LNCaP clone FGC (cell line): ENCODE data around the gene SLC19A2.

Experiments used
- DNase-seq: peaks from one replicate; pipeline ENCODE4 v3.0.0-alpha.2; 2011; ENCODE audit warnings: low read depth
- H3K4me3 ChIP-seq: 2 replicates; pipeline ENCODE4 v1.5.1; 2011; ENCODE audit warnings: mild to moderate bottlenecking, low read depth, low read length, control low read depth
- TF ChIP-seq, protein P1 (sequence below): IDR thresholded peaks from 2 replicates; pipeline ENCODE4 v1.5.1; 2012; ENCODE audit warnings: mild to moderate bottlenecking; ENCODE audit not compliant: control insufficient read depth, insufficient read depth; ENCODE audit errors: extremely low read depth

The SLC19A2 gene

DNA sequence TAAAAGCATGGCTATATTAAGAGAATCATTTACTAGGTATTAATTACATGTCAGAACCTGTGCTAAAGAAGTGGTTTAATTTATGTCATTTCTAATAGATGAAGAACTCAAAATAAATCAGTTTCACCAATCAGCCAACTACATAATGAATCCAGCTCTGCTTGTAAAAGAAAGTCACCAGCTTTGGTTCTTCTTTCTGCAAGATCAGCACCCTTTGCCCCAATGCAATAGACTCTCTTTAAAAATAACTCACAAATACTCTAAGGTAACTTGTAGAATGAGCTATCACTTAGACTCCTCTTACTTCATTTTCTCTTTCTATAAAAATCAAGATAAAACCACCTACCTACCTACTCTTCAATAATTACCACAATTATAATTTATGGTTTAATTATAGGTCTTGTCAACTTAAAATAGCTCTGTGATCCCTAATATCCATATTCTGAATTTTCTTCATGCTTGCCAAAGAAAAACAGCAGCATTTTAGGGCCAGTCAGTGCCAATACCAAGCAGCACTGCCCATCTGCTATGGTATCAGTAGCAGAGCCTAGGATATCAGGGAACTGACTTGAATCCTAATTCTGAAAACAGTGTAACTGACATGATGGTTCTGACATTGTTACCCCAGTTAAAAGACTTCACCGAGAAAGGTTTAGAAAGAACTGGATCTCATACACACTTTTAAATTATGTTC is 11.3 kb downstream of the SLC19A2 start:
- no peak for DNase-seq
- TF ChIP-seq, protein P1, sequence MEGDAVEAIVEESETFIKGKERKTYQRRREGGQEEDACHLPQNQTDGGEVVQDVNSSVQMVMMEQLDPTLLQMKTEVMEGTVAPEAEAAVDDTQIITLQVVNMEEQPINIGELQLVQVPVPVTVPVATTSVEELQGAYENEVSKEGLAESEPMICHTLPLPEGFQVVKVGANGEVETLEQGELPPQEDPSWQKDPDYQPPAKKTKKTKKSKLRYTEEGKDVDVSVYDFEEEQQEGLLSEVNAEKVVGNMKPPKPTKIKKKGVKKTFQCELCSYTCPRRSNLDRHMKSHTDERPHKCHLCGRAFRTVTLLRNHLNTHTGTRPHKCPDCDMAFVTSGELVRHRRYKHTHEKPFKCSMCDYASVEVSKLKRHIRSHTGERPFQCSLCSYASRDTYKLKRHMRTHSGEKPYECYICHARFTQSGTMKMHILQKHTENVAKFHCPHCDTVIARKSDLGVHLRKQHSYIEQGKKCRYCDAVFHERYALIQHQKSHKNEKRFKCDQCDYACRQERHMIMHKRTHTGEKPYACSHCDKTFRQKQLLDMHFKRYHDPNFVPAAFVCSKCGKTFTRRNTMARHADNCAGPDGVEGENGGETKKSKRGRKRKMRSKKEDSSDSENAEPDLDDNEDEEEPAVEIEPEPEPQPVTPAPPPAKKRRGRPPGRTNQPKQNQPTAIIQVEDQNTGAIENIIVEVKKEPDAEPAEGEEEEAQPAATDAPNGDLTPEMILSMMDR, result no peak
- H3K4me3 ChIP-seq, result no peak overlapping the region

DNA sequence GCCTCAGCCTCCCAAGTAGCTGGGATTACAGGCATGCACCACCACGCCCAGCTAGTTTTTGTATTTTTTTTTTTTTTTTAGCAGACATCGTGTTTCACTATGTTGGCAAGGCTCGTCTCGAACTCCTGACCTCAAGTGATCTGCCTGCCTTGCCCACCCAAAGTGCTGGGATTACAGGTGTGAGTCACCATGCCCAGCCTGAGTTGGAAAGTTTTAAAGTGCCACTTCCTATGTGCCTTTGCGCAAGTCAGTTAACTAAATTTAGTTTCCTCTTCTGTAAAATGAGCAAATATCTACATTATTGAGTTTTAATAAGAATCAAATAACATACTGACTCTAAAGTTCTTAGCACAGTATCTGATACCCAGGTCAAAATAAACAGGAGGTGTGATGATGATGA is 12.4 kb downstream of the SLC19A2 start:
- DNase-seq, result no peak
- TF ChIP-seq, protein P1, result no peak
- no peak overlapping the region for H3K4me3 ChIP-seq

DNA sequence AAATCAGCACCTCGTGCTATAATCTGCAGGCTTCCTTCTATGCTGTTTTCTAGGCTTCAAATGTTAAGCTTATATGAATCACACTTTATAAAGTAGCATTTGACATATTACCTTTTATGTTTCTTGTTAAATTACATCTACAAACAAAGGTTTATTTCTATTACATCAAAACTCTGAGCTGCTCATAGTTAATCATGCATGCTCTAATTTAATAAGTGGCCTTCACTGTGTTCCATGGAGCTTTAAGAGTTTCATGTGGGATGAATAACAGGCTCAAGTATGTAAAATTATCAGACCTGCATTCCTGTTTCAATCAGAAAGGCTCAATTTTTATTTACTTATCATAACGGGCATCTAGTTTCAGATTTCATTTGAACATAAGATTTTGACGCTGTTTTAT is 13.0 kb downstream of the SLC19A2 start:
- no peak for DNase-seq
- no peak overlapping the region for H3K4me3 ChIP-seq
- TF ChIP-seq, protein P1, result no peak

DNA sequence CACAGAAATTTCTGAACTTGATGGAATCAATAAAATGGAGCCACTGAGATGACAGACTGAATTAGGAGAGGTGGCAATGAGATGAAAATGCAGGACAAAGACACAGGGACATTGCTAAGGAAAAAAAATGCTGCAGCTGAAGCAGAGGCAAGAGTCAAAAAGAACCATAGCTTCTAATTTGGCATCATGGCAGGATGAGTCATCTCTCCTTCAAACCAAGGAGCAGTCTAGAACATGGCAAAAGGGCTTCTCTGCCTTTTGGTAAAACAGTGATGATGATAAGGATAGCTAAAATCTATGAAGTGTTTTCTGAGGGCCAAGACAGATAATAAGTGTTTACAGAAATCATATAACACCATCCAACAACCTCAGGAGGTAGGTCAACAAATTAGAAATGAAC is 16.8 kb downstream of the SLC19A2 start:
- no peak for DNase-seq
- no peak overlapping the region for H3K4me3 ChIP-seq
- TF ChIP-seq, protein P1, result no peak

DNA sequence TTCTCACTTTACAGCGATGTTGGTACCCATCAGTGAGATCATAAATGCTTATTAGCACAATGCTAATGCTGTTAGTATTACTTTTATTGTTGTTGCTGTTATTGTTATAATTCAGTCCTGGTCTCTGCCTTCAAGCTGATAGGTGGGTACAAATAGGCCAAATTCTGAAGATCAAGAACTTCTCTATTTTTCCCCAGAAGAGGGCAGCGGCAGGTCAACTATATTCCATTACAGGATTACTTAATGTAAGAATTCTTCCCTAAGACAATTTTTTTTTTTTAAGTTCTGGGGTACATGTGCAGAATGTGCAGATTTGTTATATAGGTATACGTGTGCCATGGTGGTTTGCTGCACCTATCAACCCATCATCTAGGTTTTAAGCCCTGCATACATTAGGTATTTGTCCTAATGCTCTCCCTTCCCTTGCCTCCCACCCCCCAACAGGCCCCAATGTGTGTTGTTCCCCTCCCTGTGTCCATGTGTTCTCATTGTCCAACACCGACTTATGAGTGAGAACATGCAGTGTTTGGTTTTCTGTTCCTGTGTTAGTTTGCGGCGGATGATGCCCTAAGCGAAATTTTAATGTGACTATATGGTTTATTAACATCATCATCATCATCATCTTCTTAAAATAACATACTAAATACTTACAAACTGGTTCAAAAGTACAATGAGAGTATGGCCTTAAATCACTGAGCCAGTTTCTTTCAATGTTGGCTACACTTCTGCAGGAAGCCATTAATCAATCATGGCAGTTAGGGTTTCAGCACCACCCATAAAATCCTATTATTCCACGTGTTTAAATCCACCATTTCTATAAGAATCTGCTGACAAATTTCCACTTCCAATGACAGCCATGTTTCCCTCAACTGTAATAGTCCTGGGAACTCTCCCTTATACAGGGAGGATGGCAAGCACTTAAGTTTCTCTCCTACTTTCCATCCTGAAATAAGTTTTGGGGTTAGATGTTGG is 19.2 kb downstream of the SLC19A2 start:
- no peak overlapping the region for H3K4me3 ChIP-seq
- TF ChIP-seq, protein P1, result peak; percentile 47
- DNase-seq, result no peak

DNA sequence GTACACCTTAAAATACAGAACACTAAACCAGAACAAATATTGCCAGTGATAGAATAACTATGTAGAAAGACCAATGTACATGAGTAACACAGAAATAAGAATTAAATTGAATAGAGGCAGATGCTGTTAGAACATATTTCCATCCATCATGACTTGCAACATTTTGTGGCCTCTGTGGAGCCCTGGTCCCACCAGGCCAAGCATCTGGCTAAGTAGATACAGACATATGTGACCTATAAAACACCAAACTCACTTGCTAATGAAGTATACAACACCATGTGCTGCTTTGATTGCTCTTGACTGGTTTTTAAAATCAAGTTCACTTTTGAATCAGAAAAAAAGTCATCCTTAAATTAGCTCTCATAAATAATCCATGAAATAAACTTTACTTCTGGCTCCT is 20.5 kb downstream of the SLC19A2 start:
- TF ChIP-seq, protein P1, result no peak
- H3K4me3 ChIP-seq, result no peak overlapping the region

More for the DNA sequence above, 20.5 kb downstream of the SLC19A2 start:
- no peak for DNase-seq
